Measurements from ENCODE around the gene SLC28A1.

GRCh38 chr15:84921121-84921520 lies 36.7 kb downstream of the SLC28A1 start:
- TF ChIP-seq EZH2 (IDR thresholded peaks at IDR 0.05) (no peak), POLR2AphosphoS5 (IDR thresholded peaks at IDR 0.05; ENCODE audit: borderline replicate concordance, low read depth, low read length) (no peak)

All from SK-N-MC (cell line).